Putamen (tissue), 1 donor: ENCODE results near the gene AACS.
A peak's percentile ranks its signal among the peaks of the same experiment; 100 is the strongest.

Experiments
- DNase-seq: peaks from one replicate; pipeline ENCODE4 v3.0.0-alpha.2; 2016; ENCODE audit warnings: low spot score

Gene AACS

GRCh38 chr12:125152463-125152862 is 87.2 kb downstream of the AACS start:
- DNase-seq: no peak

DNA sequence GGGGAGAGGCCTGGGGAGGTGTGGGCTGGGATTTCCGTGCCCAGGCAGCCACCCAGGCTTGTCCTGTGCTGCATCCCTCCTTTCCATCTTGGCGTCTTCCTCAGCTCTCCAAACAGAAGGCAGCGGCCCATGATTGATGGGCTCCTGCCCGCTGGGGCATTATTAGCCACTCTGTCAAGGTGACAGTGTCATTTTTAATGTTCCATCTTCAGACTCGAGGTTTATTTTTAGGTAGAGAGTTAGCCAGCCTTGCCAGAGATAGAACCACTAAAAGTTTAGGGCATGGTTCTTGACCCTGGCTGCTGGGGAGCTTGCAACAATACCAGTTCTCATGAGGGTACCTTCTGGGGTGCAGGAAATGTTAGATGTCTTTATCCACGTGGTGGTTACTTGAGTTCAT is 90.1 kb downstream of the AACS start:
- no peak for DNase-seq

DNA sequence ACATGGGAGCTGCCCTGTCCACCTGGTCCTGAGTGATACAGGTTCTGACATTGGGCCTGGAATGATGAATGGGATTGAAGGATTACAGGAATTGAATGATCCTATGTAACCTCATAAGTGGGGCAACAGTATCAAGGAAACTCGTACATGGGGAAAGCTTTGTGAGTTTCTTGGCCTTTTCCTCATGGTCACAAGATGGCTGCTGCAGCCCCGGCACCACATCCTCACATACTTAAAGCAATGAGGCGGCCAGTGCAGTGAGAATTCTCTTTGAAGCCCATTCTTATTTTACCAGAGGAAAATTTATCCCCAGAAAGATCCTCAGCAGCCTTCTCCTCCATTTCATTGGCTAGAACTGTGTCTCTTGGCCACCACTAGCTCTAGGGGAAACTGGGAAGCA is 91.9 kb downstream of the AACS start:
- no peak for DNase-seq

DNA sequence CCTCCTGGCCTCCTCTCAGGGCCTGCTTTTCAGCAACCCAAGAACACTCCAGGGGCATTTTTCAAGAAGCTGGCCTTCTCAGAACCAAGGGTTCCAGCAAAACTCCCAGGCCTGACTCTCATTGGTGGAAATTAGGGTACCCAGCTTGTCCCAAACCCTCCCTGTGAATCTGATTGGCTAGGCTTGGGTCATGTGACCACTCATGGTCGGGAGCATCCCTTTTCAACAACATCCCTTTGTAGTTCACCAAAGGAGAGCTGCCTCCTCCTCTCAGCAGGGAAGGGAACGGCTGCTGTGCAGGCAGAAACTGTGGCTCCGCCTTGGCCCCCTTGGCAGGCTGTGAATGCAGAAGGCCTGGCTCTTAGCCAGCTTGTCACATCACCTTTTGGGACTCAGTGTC is 94.5 kb downstream of the AACS start:
- DNase-seq: no peak

- DNase-seq: no peak
These were observed 95.2 kb downstream of the AACS start for GRCh38 chr12:125160281-125160955.

GRCh38 chr12:125161712-125162022 is 96.4 kb downstream of the AACS start:
- no peak for DNase-seq

DNA sequence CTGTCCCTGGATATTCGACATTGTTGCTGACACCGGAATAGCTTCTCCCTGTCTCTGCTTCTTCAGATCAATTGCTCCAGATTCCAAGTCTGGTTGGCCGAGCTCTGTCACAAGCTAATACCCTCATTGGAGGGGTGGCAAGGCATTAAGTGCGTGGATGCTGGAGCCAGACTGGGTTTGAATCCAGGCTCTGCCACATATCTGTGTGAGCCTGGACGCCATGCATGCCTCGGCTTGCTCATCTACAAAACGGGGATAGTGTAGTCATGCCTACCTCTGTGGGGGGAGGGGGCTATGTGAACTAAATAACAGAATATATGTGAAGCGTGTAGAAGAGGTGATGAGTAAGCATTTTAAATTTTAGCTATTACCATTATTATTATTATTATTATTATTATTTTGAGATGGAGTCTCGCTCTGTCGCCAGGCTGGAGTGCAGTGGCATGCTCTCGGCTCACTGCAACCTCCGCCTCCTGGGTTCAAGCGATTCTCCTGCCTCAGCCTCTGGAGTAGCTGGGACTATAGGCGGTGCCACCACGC is 97.3 kb downstream of the AACS start:
- DNase-seq: no peak

- DNase-seq: no peak
These were observed 97.9 kb downstream of the AACS start for GRCh38 chr12:125163148-125163547.

- no peak for DNase-seq
These were observed 99.3 kb downstream of the AACS start for GRCh38 chr12:125164541-125164940.

GRCh38 chr12:125166041-125166440 is 100.8 kb downstream of the AACS start:
- no peak for DNase-seq

DNA sequence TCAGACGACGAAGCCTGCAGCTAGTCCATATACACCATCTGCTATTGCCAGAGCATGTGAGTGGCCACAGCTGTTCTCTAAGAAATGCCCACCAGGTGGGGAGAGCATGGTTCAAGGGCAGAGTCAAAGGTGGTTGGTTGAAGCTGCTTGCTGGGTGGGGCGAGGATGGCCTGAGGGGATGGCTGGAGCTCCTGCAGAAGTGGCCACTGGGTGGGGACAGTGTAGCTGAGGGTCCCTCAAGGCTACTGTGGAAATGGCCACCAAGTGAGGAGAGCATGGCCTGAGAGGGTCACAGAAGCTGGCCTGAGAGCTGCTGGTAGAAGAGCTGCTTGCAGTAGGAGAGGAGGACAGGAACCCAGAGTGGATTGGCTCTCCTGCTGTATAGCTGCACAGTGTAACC is 102.4 kb downstream of the AACS start:
- DNase-seq: no peak

DNA sequence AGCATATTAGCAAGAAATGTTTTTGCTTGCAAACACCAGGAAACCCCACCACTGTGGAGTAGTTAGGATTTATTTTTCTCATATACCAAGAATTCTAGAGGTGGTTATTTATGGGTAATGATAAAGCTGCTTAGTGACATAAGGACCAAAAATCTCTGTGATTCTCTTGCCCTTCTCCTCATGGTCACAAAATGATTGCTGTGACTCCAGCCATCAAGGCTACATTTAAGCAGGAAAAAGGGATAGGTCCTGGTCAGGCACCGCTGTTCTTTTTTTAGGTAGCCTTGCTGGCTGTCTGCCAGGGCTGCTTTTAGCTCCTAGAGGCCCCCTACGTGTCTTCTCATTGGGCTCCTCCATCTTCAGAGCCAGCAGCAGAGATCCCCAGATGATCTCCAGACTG is 104.2 kb downstream of the AACS start:
- DNase-seq: no peak

DNA sequence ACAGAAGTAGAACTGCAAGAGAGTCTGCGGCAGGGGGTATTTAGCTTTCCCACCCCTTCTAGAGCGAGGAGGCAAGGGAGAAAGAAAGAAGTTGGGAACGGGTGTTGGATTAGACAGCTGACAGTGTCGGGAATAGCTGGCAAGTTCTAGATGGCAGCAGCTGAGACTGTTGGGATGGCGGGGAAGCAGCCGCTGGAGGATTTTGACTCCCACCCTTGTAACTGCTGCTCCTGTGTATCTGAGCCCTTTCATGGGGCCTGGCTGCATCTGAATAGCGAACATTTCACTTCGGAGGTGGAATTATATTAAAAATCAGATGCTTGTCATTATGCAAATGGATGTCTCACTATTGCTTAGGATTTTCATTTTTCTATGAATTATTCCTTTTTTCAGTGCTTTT is 104.6 kb downstream of the AACS start:
- DNase-seq: peak; percentile 75

GRCh38 chr12:125171267-125171666 is 106.0 kb downstream of the AACS start:
- no peak for DNase-seq

GRCh38 chr12:125172231-125172850 is 107.1 kb downstream of the AACS start:
- no peak for DNase-seq

DNA sequence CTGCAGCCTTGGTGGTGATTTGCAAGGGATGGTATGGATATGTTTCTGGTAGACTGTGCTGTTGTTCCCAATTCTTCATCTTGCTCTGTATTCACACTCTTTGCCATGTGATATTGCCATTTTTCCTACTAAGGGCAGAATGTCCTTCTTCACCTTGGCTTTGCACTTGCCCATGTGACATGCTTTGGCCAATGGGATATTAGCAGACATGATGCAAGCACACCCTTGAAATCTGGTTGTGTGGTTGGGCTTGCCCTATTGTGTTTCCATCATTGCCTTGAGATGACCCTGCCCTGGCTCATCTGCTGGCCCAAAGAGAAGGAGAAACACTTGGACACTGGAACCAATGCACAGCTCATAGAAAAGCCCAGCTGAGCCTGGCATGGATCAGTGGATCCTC is 110.3 kb downstream of the AACS start:
- no peak for DNase-seq

GRCh38 chr12:125178222-125178621 is 113.0 kb downstream of the AACS start:
- DNase-seq: no peak

- DNase-seq: no peak
These were observed 114.9 kb downstream of the AACS start for GRCh38 chr12:125180144-125180543.

DNA sequence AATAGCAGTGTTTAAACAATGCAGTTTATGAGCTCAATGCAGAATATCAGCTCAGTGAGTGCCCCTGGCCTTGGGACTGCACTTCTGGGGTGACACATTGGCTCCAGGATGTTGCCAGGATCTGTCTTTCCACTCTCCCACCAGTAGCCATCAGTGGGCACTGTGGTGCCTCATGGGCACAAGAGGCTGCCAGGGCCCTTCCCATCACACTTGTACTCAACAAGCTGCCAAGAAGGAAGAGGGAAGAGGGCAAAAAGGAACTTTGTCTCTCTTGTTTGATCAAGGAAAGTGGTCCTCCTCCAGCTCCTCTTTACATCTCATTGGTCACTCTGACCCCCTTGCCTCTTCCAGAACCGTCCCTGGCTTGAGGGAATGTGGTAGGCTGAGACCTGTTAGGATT is 115.9 kb downstream of the AACS start:
- DNase-seq: no peak

GRCh38 chr12:125183187-125184067 is 118.2 kb downstream of the AACS start:
- peak; percentile 85 for DNase-seq

- no peak for DNase-seq
These were observed 119.2 kb downstream of the AACS start for GRCh38 chr12:125184213-125184967.

DNA sequence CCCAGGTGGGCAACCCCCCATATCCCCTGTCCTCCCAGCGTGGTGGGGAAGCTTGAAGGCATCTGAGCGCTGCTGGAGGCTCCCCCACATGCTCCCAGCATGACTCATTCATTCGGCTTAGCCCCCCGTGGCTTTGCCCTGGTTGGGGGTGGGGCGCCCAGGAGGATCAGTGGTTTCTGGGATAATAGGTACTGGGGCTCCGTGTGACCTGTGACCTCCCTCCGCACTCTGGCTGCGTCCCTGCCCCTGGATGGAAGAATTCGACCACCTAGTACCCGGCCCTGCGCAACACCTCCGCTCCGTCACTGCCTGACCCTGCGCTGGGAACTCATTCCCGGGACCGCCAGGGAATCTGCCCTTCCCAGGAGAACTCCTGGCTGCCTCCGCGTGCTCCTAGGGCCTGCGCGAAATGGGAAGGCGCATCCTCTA is 120.1 kb downstream of the AACS start:
- DNase-seq: no peak
